SJCRH30 (cell line): ENCODE results near the gene FREM1. TPM values are rescaled to one million over a fixed set of nuclear protein-coding genes. Genes with fewer than 3 reads are reported as not detected.
A peak's percentile ranks its signal among the peaks of the same experiment; 100 is the strongest.
"Not testable (repeated sequence)": the region's sequence is repeated elsewhere in the genome, so short reads cannot be mapped to it uniquely, and the experiment has no call there.

ENCODE experiments used
- DNase-seq, 2 experiments: peaks; one replicate each; pipeline ENCODE4 v3.0.0-alpha.2; 2015 to 2020
- H3K27ac ChIP-seq: fragments of 250-450 bp; sonication (Bioruptor Pico); 2 replicates; pipeline ENCODE4 v1.5.1; 2020; ENCODE audit warnings: mild to moderate bottlenecking, moderate library complexity
- H3K27me3 ChIP-seq: fragments of 250-450 bp; sonication (Bioruptor Pico); 2 replicates; pipeline ENCODE4 v1.5.1; 2020; ENCODE audit warnings: mild to moderate bottlenecking, moderate library complexity
- H3K36me3 ChIP-seq: fragments of 250-450 bp; sonication (Bioruptor Pico); 2 replicates; pipeline ENCODE4 v1.5.1; 2020; ENCODE audit warnings: mild to moderate bottlenecking, moderate library complexity
- H3K4me1 ChIP-seq: fragments of 250-450 bp; sonication (Bioruptor Pico); 2 replicates; pipeline ENCODE4 v1.5.1; 2020; ENCODE audit warnings: mild to moderate bottlenecking, moderate library complexity
- H3K4me3 ChIP-seq: fragments of 250-450 bp; sonication (Bioruptor Pico); 2 replicates; pipeline ENCODE4 v1.5.1; 2020; ENCODE audit warnings: mild to moderate bottlenecking, moderate library complexity
- H3K9me3 ChIP-seq: fragments of 250-450 bp; sonication (Bioruptor Pico); replicated peaks from 2 replicates; pipeline ENCODE4 v1.5.1; 2020; ENCODE audit warnings: mild to moderate bottlenecking, moderate library complexity
- total RNA-seq: library from RNA; depleted of rRNA; stranded (reverse); fragments of >200 nt; shearing (Covaris generic); gene quantifications from 2 replicates; pipeline ENCODE4 v1.2.3, GENCODE V29; 2014

FREM1 gene
- total RNA-seq, 1 experiment from 2014 or later = 12.4 TPM

DNA sequence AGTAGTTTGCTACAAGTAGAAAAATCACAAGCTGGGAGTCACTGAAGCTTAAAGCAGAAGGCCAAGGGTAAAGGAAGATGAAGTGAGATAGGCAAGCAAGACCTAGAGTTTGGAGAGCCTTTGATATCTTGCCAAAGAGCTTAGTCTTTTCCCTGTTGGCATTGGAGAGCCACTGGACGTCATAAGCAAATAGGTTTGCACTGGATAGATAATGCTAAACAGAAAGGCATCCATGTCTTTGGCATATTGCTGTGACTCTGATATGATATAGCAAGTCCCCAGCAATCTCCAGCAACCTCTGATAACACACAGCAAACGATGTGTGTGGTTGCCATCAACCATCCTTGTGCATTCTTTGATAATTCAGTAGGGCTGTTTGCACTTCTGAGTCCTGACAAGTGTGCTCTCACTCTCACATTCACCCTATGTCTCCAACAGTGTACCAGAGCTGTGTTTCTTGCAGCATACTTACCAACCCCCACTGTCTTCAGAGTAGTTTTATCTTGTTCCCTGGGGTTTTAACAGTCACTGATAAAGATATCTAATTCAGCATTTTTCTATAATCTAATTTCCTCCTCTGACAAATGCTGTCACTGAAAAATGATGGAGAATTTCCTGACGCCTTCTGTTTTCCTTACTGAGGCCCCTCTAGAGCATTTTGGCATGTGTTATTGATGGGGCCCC is 16.9 kb upstream of the FREM1 start:
- DNase-seq = no peak
- Histone ChIP-seq H3K27me3 (no peaks in the 10 kb centered on the region), H3K4me3 (no peak overlapping the region), H3K4me1 (no peaks in the 10 kb centered on the region), H3K36me3 (no peaks in the 10 kb centered on the region), H3K9me3 (no peaks in the 10 kb centered on the region), H3K27ac (no peak overlapping the region)

DNA sequence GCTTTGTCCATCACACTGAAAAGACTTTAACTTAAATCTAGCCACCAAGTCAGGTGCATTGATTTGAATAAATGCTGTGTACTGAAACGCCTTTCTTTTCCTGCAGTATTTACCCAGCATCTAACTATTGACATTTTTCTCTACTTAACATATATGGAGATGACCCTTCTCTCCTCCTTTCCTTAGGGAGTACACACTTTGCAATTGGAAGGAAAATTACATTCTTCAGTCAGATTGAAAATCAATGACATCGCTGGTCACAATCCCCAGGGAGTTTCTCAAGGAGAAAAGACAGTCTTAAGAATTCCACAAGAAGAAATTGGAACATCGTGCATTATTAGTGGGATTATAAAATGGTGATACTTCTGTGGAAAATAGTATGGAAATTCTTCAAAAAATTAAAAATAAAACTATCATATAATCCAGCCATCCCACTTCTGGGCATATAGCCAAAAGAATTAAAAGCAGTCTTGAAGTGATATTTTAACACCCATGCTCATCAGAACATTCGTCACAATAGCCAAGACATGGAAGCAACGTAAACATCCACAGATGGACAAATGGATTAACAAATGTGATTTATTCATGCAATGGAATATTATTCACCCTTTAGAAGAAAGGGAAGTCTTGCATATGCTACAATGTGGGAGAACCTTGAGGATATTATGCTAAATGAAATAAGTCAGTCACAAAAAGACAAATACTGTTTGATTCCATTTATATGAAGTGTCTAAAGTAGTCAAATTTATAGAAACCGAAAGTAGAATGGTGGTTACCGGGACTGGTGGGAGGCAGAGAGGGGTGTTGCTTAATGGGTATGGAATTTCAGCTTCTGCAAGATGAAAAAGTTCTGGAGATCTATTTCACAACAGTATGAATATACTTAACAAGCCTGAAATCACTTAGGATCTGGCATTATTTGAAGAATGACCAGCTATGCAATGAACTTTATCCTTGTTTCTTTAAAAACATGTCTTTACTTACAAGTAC is 14.3 kb upstream of the FREM1 start:
- H3K4me3 ChIP-seq = no peak overlapping the region
- H3K27ac ChIP-seq = no peak overlapping the region
- H3K9me3 ChIP-seq = no peaks in the 10 kb centered on the region
- no peaks in the 10 kb centered on the region for H3K4me1 ChIP-seq
- no peaks in the 10 kb centered on the region for H3K27me3 ChIP-seq
- no peak for DNase-seq
- no peaks in the 10 kb centered on the region for H3K36me3 ChIP-seq

DNA sequence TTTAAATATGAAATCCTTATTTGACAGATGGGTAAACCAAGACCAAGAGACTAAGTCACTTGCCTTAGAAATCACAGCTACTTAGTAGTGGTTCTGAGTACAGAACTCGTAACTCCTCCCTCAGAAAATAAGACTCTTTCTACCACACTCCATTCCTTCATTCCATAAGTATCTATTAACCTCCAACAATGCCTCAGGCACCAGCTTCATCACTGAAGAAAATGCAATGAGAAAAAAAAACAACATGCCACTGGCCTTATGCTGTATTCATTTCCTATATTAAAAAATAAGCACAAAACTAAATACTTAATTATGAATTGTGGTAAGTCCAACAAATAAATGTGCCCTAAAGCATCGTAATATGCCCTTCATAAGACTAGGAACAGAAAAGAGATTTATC is 13.5 kb upstream of the FREM1 start:
- no peaks in the 10 kb centered on the region for H3K9me3 ChIP-seq
- H3K4me1 ChIP-seq = no peaks in the 10 kb centered on the region
- no peak for DNase-seq
- H3K27ac ChIP-seq = no peak overlapping the region
- H3K27me3 ChIP-seq = no peaks in the 10 kb centered on the region
- no peak overlapping the region for H3K4me3 ChIP-seq
- no peaks in the 10 kb centered on the region for H3K36me3 ChIP-seq

DNA sequence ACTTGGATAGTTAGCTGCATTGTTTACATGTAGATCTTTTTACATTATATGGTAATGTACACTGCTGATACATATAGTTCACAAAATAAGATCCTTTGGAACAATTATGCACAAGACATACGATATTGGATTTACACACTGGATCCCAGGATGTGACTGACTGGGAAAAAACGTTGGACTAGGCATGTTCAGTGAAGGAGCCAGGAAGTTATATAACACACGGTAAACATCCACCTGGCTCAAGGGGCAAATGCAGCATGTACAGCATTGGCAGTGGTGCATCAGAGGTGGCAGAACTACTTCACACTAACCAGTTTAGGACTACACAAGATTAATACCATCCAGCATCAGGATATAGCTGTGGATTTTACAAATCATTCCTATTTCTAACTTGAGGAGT is 10.6 kb upstream of the FREM1 start:
- H3K27ac ChIP-seq, H3K27me3 ChIP-seq, H3K36me3 ChIP-seq, H3K9me3 ChIP-seq, H3K4me3 ChIP-seq, H3K4me1 ChIP-seq, DNase-seq: not testable (repeated sequence)

DNA sequence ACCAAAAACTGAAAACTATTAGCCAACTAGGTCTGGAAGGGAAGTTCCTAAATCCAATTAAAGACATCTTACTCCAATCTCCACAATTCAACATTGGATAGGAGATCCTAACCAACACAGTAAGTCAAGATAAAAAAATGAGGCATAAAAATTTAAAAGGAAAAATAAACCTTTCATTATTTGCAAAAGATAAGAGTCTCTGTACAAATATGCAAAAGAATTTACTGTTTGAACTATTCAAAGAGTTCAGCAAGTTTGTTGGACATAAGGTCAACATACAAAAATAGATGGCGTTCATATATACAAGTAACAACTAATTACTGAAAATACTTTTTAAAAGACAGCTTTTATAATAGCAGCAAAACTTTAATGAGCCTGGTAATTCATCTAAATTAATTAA is 3.1 kb upstream of the FREM1 start:
- Histone ChIP-seq H3K4me1 (peaks cover 15% of the 10 kb centered on the region; the same call in 1 of the 2 replicates), H3K4me3 (no peak overlapping the region), H3K27ac (no peak overlapping the region), H3K36me3 (no peaks in the 10 kb centered on the region), H3K9me3 (no peaks in the 10 kb centered on the region), H3K27me3 (no peaks in the 10 kb centered on the region)
- DNase-seq = no peak

DNA sequence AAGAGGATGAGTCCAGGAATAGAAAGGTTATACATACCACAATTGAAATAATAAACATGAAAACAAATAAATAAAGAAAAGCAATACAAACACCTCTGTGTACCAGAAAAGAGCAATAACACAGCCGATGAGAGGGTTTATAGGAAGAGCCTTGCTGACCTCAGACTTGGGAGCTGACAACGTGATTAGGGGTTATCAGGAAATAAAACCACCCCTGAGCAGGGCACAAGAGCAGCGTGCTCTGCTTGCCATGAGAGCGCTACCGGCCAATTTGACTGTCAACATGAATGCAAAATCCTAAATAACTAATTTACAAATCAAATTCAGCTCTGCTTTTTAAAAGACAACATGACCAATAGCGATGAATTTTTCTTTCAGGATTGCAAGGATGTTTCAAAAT is 2.6 kb upstream of the FREM1 start:
- Histone ChIP-seq H3K4me3 (no peak overlapping the region), H3K27me3 (no peaks in the 10 kb centered on the region), H3K4me1 (peaks cover 16% of the 10 kb centered on the region; the same call in 1 of the 2 replicates), H3K36me3 (no peaks in the 10 kb centered on the region), H3K9me3 (no peaks in the 10 kb centered on the region), H3K27ac (no peak overlapping the region)
- DNase-seq = no peak

DNA sequence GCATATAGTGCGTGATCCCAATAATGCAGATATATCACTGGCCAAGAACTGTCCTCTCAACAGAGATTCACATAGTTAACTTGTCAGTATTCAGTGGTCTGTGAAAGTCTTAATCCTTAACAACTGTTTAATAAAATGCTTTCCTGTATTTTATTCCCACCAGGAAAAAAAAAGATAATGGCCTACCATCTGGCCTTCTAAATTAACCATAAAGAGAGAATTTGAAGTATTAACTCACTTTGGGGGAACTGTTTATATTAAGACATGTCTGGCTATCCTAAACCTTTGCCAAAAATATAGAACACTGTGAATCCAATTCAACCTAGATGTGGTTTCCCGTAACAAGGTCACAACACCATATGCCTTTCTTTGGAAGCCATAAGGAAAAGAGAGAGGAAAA is 818 bp upstream of the FREM1 start:
- Histone ChIP-seq H3K27me3 (no peaks in the 10 kb centered on the region), H3K4me3 (no peak overlapping the region), H3K27ac (no peak overlapping the region), H3K9me3 (no peaks in the 10 kb centered on the region), H3K36me3 (no peaks in the 10 kb centered on the region), H3K4me1 (peaks cover 27% of the 10 kb centered on the region; the same call in 1 of the 2 replicates)
- no peak for DNase-seq

DNA sequence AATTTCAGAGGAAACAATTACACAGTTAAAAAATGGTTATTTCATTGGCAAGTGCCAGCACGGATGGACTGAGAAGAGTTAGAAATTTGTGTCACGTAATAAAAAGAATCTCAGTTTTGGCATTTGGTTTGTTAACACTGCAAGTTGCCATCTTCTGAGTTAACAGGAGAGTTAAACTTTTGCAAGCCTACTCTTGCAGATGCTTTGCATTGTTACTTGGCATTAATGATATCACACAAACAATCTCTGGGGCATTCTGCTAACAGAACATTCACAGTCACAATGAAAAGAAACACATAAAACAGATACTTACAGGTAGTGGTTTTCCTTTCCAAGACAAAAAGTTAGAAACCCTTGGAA is 647 bp downstream of the FREM1 start:
- no peak for DNase-seq
- Histone ChIP-seq H3K27me3 (no peaks in the 10 kb centered on the region), H3K4me3 (peak overlapping the region; percentile 47), H3K4me1 (peaks cover 27% of the 10 kb centered on the region; the same call in 1 of the 2 replicates), H3K27ac (peak overlapping the region; percentile 2; the same call in 1 of the 2 replicates), H3K36me3 (no peaks in the 10 kb centered on the region), H3K9me3 (no peaks in the 10 kb centered on the region)

DNA sequence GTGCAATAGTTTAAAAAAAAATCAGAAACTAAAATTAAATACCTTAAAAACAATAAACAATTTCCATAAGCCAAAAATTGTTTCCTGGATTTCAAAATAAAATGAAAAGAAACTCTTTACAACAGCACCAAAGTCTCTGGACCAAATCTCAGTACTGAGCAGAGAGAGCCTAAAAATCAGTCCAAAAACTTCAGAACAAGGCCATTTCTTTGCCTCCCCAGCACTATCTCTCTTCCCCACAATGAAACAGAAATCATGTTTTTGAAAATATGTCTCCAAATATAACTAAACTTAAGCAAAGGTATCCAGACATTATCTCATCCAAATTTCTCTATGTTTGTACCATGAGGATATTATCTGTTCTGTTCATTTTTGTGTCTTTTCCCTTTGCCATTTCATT is 1.0 kb downstream of the FREM1 start:
- Histone ChIP-seq H3K9me3 (no peaks in the 10 kb centered on the region), H3K27ac (peak overlapping the region; percentile 2; the same call in 1 of the 2 replicates), H3K36me3 (no peaks in the 10 kb centered on the region), H3K27me3 (no peaks in the 10 kb centered on the region), H3K4me3 (peak overlapping the region; percentile 47), H3K4me1 (peaks cover 27% of the 10 kb centered on the region; the same call in 1 of the 2 replicates)
- DNase-seq = no peak

DNA sequence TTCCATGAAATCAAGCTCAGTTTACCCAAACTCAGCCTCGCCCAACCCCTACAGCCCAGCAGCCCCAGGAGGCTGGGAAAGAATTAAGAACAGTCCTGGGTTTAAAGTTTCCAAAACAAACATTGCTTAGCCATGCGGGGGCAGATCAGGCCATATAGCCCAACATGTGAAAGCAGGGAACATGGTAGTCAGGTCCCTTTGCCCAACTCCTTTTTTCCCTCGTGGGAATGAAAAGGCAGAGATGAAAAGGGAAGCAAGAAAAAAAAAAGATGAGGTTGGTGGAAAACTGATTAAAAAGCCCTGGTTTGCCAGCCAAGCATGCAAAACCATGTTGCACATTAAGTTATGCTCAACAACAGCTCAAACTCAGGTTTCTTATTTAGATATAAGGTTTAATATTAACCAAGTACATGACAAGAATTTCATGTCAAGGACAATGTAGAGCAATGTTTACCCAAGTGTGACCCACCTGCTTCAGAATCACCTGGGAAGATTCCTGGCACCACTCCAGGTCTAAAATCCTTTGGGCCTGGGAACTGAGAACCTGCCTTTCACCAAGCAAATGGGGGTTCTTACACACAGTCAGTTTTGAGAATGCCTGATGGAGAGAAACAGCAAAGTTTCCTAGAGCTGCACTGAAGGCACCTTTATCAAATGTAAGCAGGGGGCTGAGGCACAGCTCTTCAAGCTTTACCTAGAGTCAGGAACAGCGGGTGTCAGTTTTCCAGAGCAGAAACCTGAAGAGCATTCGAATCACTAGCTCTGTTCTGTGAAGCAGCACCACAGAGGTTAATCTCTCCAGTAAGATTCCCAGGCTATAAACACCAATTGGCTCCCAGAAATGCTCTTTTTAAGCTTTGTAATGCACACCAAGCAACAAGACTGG is 1.7 kb downstream of the FREM1 start:
- no peak overlapping the region for H3K27ac ChIP-seq
- H3K36me3 ChIP-seq = no peaks in the 10 kb centered on the region
- H3K9me3 ChIP-seq = no peaks in the 10 kb centered on the region
- H3K4me1 ChIP-seq = peaks cover 27% of the 10 kb centered on the region; the same call in 1 of the 2 replicates
- no peak for DNase-seq
- H3K4me3 ChIP-seq = peak overlapping the region; percentile 47; the same call in 1 of the 2 replicates
- H3K27me3 ChIP-seq = no peaks in the 10 kb centered on the region

DNA sequence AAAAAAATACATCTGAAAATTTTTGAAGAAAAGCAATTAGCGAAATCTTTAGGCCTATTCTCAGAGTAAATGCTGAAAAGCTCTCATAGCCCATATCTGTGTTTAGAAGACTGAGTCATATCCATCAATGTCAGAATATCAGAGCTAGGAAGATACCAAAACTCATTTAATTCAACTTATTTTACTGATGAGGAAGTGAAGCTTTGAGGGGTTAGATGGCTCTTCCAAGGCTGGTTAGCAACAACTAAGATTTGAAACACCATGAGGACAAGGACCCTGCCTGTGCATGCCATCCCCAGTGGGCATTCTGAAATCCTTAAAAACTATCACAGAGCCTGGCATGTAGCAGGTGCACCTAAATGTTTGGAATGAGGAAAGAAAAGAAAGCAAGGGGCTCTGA is 2.5 kb downstream of the FREM1 start:
- no peak overlapping the region for H3K27ac ChIP-seq
- no peaks in the 10 kb centered on the region for H3K27me3 ChIP-seq
- H3K4me3 ChIP-seq = no peak overlapping the region
- H3K36me3 ChIP-seq = no peaks in the 10 kb centered on the region
- peaks cover 32% of the 10 kb centered on the region for H3K4me1 ChIP-seq
- no peak for DNase-seq
- no peaks in the 10 kb centered on the region for H3K9me3 ChIP-seq

DNA sequence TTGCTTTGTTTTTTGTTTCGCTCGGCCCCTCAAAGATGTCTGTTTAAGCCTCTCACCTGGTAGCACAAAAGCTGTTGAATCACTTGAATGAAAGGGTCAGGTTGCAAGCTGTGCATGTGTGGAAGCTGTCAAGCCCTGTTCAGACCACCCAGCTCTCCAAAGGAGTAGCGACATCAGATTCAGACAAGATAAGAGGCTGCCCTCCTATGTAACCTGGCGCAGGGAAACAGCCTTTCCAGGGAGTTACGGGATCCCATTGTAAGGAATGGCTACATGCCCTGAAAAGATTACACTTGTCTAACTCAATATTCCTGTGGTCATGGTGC is 2.9 kb downstream of the FREM1 start:
- peak; percentile 33 to 58 for DNase-seq
- Histone ChIP-seq H3K4me1 (peaks cover 36% of the 10 kb centered on the region), H3K36me3 (no peaks in the 10 kb centered on the region), H3K27me3 (no peaks in the 10 kb centered on the region), H3K9me3 (no peaks in the 10 kb centered on the region), H3K4me3 (no peak overlapping the region), H3K27ac (no peak overlapping the region)

DNA sequence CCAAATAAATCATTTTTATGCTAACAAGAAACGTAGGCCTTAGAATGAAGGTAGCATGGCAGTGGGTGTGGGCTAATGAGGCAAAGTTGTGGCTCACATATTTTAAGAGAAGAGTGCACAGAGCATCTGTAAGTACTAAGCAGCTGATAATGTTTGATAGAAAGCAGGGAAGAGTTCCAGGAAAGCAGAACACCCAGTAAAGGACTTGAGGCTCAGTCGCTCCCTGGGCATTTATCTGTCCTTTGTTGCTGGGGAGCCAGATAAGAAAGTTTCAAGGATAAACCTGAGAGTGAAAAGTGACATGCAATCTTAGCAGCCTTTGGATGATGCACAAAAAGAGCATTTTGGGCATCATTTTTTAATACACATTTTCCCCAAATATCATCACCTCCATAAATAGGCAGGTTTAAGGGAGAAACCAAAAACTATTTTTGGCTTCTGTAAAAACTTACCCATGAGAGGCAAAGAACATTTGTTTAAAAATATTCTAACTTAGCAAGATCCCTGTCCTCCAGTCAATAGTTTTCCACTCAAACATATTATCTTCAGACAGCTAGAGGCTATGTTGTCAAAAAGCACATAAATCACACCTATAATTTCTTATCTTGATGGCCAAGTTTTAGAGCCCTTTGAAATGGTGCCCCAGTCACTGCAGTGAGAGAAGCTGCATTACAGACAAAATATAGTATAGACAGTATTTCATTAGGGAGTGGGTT is 3.4 kb downstream of the FREM1 start:
- Histone ChIP-seq H3K4me1 (peaks cover 40% of the 10 kb centered on the region), H3K27ac (no peak overlapping the region), H3K4me3 (no peak overlapping the region), H3K9me3 (no peaks in the 10 kb centered on the region), H3K36me3 (no peaks in the 10 kb centered on the region), H3K27me3 (no peaks in the 10 kb centered on the region)
- DNase-seq = no peak

DNA sequence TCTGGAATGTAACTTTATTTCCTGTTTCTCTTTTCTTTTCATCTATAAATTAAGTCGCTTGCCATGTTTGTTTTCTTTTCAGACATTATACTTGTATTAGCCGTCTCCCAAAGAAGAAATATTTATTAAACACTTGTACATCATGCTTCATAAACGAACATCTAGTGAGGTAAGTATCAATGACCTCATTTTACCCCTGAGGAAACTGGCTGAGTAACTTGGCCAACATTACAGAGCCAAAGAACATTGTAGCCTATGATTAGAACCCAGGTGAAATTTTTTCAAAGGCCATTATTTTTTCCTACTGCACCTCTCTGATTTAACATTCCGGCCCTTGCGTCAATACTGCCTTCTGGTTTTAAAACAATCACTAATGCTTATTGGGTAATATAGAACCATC is 4.2 kb downstream of the FREM1 start:
- Histone ChIP-seq H3K27me3 (no peaks in the 10 kb centered on the region), H3K9me3 (no peaks in the 10 kb centered on the region), H3K4me3 (no peak overlapping the region), H3K4me1 (peaks cover 41% of the 10 kb centered on the region), H3K27ac (no peak overlapping the region), H3K36me3 (no peaks in the 10 kb centered on the region)
- no peak for DNase-seq
